Upper lobe of left lung (tissue), 6 donors: ENCODE measurements around the gene VPS8. TPM values are rescaled to one million over a fixed set of nuclear protein-coding genes. Genes with fewer than 3 reads are reported as not detected.

Experiments used
- ATAC-seq, 2 donors: fragments of 200-7000 bp; cut with Tn5 transposase; one replicate each; pipeline ENCODE4 v1.9.1; 2022; ENCODE audit warnings: mild to moderate bottlenecking in 2 of 2, moderate library complexity in 2 of 2; ENCODE audit not compliant: low FRiP score in 2 of 2
- DNase-seq, 2 donors: peaks; one replicate each; pipeline ENCODE4 v3.0.0-alpha.2; 2019 to 2020
- H3K27ac ChIP-seq, 4 donors: fragments of 200-600 bp; sonication (generic); one replicate each; pipeline ENCODE4 v1.5.1; 2016 to 2019
- H3K27me3 ChIP-seq, 4 donors: fragments of 200-600 bp; sonication (generic); one replicate each; pipeline ENCODE4 v1.5.1; 2017 to 2019
- H3K36me3 ChIP-seq, 4 donors: fragments of 200-600 bp; sonication (generic); one replicate each; pipeline ENCODE4 v1.5.1; 2016 to 2019
- H3K4me1 ChIP-seq, 4 donors: fragments of 200-600 bp; sonication (generic); one replicate each; pipeline ENCODE4 v1.5.1; 2018 to 2019
- H3K4me3 ChIP-seq, 4 donors: fragments of 200-600 bp; sonication (generic); one replicate each; pipeline ENCODE4 v1.5.1; 2017 to 2019; ENCODE audit warnings: mild to moderate bottlenecking in 2 of 4, moderate library complexity in 1 of 4
- H3K9me3 ChIP-seq, 4 donors: fragments of 200-600 bp; sonication (generic); one replicate each; pipeline ENCODE4 v1.5.1; 2018 to 2019
- CTCF ChIP-seq, 6 experiments: fragments of 450-650 bp in 4 of 6; fragments of 200-600 bp in 2 of 6; sonication (generic) in 2 of 6; IDR thresholded peaks; one replicate each; pipeline ENCODE4 v1.5.1; 2016 to 2019; ENCODE audit warnings: antibody characterized with exemption in 6 of 6
- EP300 ChIP-seq, 4 donors: sonication (generic); formaldehyde crosslinking; IDR thresholded peaks; one replicate each; pipeline ENCODE4 v1.5.1; 2017; ENCODE audit warnings: antibody characterized with exemption in 4 of 4, control low read depth in 2 of 4
- POLR2A ChIP-seq, 4 donors: fragments of 450-650 bp; IDR thresholded peaks; one replicate each; pipeline ENCODE4 v1.5.1; 2016 to 2017; ENCODE audit warnings: antibody characterized with exemption in 4 of 4, mild to moderate bottlenecking in 2 of 4
- POLR2AphosphoS5 ChIP-seq, 2 donors: sonication (generic); formaldehyde crosslinking; IDR thresholded peaks; one replicate each; pipeline ENCODE4 v1.5.1; 2017; ENCODE audit warnings: antibody characterized with exemption in 2 of 2
- WGBS, 2 donors: methylation state at CpG; one replicate each; pipeline ENCODE4 v1.1.5; 2017 to 2018; 5-methylcytosine and 5-hydroxymethylcytosine counted together
- total RNA-seq, 6 donors: library from RNA; depleted of rRNA in 4 of 6; stranded (reverse); fragments of >200 nt in 4 of 6; gene quantifications; one replicate each; pipeline versions ENCODE4 v1.1.0 to v1.2.1, GENCODE V29; 2016 to 2021
- donor health status: DM: no; HTN: no; CAD: no; lungs with moderate emphysema.
- donor health status: DM: no; HTN: yes; CAD: no; lungs with severe emphysema.

The VPS8 gene
- total RNA-seq, 6 donors from 2014 or later, result 50.9 to 147 (median 61.5) TPM

- Histone ChIP-seq H3K27me3 (no peaks in the 10 kb centered on the region), H3K4me1 (peaks cover 10 to 24% (median 16%) of the 10 kb centered on the region in 4 donors), H3K9me3 (no peaks in the 10 kb centered on the region), H3K36me3 (no peaks in the 10 kb centered on the region), H3K4me3 (no peak overlapping the region), H3K27ac (peak overlapping the region; percentile 43 to 79 (median 56))
- no peak for DNase-seq
- TF ChIP-seq POLR2AphosphoS5 (IDR thresholded peaks at IDR 0.05) (peak in 1 of 2 donors; percentile 34), POLR2A (IDR thresholded peaks at IDR 0.05) (no peak), EP300 (IDR thresholded peaks at IDR 0.05) (no peak), CTCF (IDR thresholded peaks at IDR 0.05) (no peak)
- 31 to 40% methylated on average over 3 of the region's 3 CpGs for WGBS, 2 donors
- ATAC-seq, result peak in 1 of 2 donors; percentile 71
Observed at GRCh38 chr3:184805351-184806038, 6.5 kb upstream of the VPS8 start.

GRCh38 chr3:184806567-184807271 lies 5.2 kb upstream of the VPS8 start:
- no peaks in the 10 kb centered on the region for H3K36me3 ChIP-seq
- H3K4me1 ChIP-seq, result peaks cover 10 to 30% (median 17%) of the 10 kb centered on the region in 4 donors
- DNase-seq (no peak), ATAC-seq (no peak)
- H3K9me3 ChIP-seq, result no peaks in the 10 kb centered on the region
- H3K27me3 ChIP-seq, result no peaks in the 10 kb centered on the region
- TF ChIP-seq POLR2AphosphoS5 (IDR thresholded peaks at IDR 0.05), result no peak
- TF ChIP-seq POLR2A (IDR thresholded peaks at IDR 0.05), result no peak
- TF ChIP-seq EP300 (IDR thresholded peaks at IDR 0.05), result no peak
- WGBS, 2 donors, result 90 to 96% methylated on average over 5 of the region's 5 CpGs
- no peak overlapping the region for H3K4me3 ChIP-seq
- H3K27ac ChIP-seq, result no peak overlapping the region

GRCh38 chr3:184807549-184807948 lies 4.4 kb upstream of the VPS8 start:
- Histone ChIP-seq H3K27me3 (no peaks in the 10 kb centered on the region), H3K4me1 (peaks cover 10 to 33% (median 17%) of the 10 kb centered on the region in 4 donors), H3K36me3 (no peaks in the 10 kb centered on the region), H3K9me3 (no peaks in the 10 kb centered on the region), H3K27ac (no peak overlapping the region), H3K4me3 (no peak overlapping the region)
- no peak for TF ChIP-seq CTCF (IDR thresholded peaks at IDR 0.05)
- TF ChIP-seq POLR2AphosphoS5 (IDR thresholded peaks at IDR 0.05), result no peak
- TF ChIP-seq EP300 (IDR thresholded peaks at IDR 0.05), result no peak
- no peak for TF ChIP-seq POLR2A (IDR thresholded peaks at IDR 0.05)
- ATAC-seq (no peak), DNase-seq (no peak)
- 84 to 86% methylated on average over 3 of the region's 3 CpGs for WGBS, 2 donors

- Histone ChIP-seq H3K27me3 (no peaks in the 10 kb centered on the region), H3K27ac (no peak overlapping the region), H3K4me1 (peaks cover 13 to 38% (median 21%) of the 10 kb centered on the region in 4 donors), H3K9me3 (no peaks in the 10 kb centered on the region), H3K36me3 (no peaks in the 10 kb centered on the region), H3K4me3 (no peak overlapping the region)
- 43 to 49% methylated on average over 4 of the region's 4 CpGs for WGBS, 2 donors
- peak in 1 of 2 donors; percentile 9 for DNase-seq
- TF ChIP-seq CTCF (IDR thresholded peaks at IDR 0.05), result no peak
- TF ChIP-seq POLR2AphosphoS5 (IDR thresholded peaks at IDR 0.05), result no peak
- no peak for TF ChIP-seq EP300 (IDR thresholded peaks at IDR 0.05)
- TF ChIP-seq POLR2A (IDR thresholded peaks at IDR 0.05), result no peak
- no peak for ATAC-seq
Observed at GRCh38 chr3:184808021-184808420, 3.9 kb upstream of the VPS8 start.

- H3K27me3 ChIP-seq, result no peaks in the 10 kb centered on the region
- peaks cover 22 to 44% (median 31%) of the 10 kb centered on the region in 4 donors for H3K4me1 ChIP-seq
- TF ChIP-seq POLR2A (IDR thresholded peaks at IDR 0.05) (no peak), EP300 (IDR thresholded peaks at IDR 0.05) (no peak), POLR2AphosphoS5 (IDR thresholded peaks at IDR 0.05) (no peak), CTCF (IDR thresholded peaks at IDR 0.05) (no peak)
- H3K4me3 ChIP-seq, result no peak overlapping the region
- ATAC-seq, result no peak
- no peak overlapping the region for H3K27ac ChIP-seq
- DNase-seq, result no peak
- H3K36me3 ChIP-seq, result no peaks in the 10 kb centered on the region
- no peaks in the 10 kb centered on the region for H3K9me3 ChIP-seq
- 91 to 92% methylated on average over 3 of the region's 3 CpGs for WGBS, 2 donors
Observed at GRCh38 chr3:184810146-184810545, 1.8 kb upstream of the VPS8 start.
